HG03039 (cell line): ENCODE results near the gene SLC25A44.

Source experiments
- ATAC-seq: cut with Tn5 transposase; IDR thresholded peaks from one replicate; pipeline ENCODE4 v1.9.1; 2021; ENCODE audit warnings: mild to moderate bottlenecking, moderate library complexity; ENCODE audit not compliant: unreplicated experiment

The SLC25A44 gene

DNA sequence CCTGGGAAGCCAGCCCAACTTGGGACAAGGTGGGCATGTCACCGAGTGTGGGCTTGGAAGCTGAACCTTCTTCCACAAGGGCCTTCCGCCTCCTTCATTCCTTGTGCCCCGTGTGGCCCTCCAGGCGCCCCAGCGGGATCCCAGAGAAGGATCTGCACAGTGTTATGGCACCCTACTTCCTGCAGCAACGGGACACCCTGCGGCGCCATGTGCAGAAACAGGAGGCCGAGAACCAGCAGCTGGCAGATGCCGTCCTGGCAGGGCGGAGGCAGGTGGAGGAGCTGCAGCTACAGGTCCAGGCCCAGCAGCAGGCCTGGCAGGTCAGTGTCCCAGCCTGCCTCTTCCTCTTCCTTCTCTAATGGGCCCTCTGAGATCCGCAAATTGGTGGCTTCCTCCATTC, 42.3 kb downstream of the SLC25A44 start:
- no peak for ATAC-seq

DNA sequence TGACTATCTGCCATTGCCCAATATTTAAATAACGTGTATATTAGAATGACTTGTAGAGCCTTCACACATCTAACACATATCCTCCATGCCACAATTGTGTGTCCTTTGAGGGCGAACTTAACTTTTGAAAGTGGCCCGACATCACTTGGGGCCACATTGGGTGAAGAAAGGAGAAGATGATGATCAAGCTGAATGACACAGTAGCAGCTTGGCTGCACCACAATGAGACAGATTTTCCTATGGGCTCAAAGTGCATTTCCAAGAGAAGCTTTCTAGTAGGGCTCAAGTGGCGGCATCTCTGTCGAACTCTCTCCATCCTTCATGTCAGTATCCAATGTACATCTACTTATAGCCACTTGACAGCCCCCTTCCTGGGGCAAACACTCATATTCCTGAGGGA, 44.3 kb downstream of the SLC25A44 start:
- no peak for ATAC-seq

DNA sequence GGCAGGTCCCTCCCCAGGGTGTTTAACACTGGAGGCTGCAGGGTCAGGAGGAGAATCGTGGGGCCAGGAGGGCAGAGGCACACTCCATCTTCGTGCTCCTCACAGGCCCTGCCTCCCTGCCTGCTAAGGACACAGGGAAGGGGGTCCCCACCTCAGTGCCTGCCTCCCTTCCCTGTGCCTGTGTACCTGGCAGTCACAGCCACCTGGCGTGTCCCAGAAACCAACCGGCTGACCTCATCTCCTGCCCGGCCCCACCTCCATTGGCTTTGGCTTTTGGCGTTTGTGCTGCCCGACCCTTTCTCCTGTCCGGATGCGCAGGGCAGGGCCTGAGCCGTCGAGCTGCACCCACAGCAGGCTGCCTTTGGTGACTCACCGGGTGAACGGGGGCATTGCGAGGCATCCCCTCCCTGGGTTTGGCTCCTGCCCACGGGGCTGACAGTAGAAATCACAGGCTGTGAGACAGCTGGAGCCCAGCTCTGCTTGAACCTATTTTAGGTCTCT, 47.5 kb downstream of the SLC25A44 start:
- ATAC-seq: no peak

DNA sequence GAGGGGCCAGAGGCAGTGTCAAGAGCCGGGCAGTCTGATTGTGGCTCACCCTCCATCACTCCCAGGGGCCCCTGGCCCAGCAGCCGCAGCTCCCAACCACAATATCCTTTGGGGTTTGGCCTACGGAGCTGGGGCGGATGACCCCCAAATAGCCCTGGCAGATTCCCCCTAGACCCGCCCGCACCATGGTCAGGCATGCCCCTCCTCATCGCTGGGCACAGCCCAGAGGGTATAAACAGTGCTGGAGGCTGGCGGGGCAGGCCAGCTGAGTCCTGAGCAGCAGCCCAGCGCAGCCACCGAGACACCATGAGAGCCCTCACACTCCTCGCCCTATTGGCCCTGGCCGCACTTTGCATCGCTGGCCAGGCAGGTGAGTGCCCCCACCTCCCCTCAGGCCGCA, 48.0 kb downstream of the SLC25A44 start, which contains the start of gene BGLAP:
Gene BGLAP, plus strand, starts transcription at position 259 of the 400 bp plus-strand sequence. Its CDS starts 48 bp downstream, at position 307.
- no peak for ATAC-seq

DNA sequence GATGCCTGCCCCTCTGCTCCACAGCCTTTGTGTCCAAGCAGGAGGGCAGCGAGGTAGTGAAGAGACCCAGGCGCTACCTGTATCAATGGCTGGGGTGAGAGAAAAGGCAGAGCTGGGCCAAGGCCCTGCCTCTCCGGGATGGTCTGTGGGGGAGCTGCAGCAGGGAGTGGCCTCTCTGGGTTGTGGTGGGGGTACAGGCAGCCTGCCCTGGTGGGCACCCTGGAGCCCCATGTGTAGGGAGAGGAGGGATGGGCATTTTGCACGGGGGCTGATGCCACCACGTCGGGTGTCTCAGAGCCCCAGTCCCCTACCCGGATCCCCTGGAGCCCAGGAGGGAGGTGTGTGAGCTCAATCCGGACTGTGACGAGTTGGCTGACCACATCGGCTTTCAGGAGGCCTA, 48.8 kb downstream of the SLC25A44 start:
- ATAC-seq: no peak

DNA sequence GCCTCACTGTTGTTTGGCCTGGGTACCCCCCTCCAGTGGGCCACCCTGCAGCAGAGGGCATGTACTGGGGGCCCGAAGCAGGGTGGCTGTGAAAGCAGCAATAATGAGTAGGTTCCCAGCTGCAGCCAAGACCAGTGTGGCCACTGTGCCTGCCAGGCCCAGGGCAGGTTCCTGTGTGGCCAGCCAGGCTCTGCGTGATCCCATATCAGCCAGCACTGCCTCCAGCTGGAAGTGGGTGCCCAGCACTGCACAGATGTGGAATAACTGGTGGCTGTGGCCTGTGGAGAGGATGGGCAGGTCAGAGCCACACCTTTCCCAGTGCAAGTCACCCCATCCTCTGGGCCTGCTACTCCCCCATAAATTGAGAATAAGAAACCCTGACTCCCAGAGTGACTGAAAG, 50.2 kb downstream of the SLC25A44 start:
- ATAC-seq: no peak

DNA sequence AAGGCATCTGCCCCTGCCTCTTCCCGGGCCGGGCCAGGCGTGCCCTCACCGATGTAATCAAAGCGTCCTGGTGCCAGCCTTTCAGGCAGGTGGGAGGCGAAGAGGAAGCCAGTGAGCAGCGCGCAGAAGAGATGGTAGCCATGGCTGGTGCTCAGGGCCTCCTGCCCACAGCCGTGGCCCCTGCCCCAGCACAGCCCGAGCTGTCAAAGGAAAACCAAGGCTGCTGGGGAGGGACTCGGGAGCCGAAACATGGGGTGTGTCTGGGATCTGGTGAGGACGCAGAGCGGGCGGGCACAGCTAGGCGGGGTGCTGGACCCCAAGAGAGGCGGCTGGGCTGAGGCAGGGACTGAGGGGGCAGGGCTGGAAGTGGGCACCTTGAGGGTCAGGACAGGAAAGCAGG, 50.8 kb downstream of the SLC25A44 start:
- no peak for ATAC-seq

DNA sequence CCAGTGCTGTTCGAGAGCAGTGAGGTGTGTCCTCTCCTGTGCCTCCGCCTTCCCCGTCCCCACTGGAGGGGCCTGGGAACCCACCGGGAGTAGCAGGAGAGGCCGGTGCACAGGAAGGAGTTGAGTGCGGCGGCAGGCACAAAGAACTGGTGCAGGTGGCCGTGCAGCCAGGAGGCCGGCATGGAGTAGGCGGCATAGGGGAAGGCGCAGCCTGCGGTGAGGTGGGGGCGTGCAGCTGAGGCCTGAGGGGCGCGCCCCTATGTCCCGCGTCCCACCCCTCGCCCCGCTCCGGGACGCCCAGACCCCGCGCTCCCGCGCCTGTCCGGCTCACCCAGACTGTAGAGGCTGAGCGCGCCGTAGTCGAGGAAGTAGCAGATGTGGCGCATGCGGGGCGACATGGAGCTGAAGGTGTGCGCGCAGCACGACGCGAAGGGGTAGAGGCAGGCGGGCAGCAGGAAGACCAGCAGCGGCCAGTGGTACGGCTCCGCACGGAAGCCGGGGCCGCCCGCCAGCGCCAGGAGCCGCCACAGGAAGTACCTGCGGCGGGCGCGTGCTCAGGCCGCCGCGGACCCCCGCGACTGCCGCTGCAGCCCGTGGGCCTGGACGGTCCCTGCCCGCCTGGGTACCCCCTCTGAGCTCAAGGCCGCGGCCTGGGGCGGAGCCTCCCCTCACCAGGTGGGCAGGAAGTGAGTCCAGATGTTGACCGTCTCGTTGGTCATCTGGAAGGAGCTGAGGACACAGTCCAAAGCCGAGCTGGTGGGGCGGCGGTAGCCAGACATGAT, 51.7 kb downstream of the SLC25A44 start:
- ATAC-seq: no peak

DNA sequence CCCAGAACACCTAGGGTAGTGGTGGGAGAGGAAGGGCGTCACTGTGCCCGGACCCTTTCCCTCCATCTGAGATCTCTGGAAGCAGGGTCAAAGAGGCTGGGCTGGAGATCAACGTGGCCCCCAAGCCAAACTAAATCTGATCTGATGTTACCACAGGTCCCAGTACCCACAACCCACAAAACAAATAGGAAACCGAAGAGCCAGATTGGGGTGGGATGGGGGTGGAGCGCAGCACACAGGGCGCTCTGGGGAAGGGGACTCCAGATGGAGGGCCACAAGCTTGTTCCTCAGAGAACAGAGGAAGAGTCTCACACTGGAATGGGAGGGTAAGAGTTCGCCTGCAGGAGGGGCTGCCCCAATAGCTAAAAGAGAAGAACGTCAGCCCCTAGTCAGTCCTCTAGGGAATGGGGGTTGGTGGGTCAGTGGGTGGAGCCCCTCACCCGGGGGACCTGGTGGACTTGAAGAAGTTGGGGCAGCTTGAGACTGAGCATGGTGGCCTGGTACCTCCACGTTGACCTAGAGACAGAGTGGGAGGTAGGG, 52.4 kb downstream of the SLC25A44 start:
- no peak for ATAC-seq

DNA sequence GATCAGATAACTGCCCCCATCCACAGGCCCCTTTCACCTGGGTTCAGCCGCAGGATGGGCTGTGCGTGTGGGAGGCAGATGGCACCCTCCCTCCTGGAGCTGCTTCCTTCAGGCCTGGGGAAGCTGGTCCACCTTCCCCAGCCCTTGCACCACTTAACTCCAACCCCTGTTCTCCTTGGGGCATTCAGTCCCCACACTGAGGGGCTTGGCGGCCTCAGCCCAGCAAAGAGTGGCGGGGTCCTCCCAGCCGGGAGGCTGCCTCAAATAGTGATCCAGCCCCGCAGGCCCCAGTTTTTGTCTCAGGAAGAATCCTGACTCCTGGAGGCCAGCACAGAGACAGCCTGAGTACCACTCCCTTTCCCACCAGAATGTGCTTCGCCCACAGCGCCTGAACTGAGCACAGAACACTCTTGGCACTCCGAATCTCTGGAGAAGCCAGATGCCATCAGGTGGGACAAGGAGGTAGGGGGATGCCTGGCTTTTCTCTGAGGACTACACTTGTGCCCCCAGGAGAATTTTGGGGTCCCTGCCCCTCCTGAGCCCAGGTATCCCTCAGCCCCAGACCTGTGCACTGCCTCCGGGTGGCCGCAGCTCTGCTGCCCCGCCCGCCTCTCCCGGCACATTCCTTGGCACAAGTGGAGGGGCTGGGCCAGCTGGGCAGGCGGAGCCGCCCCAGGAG, 53.0 kb downstream of the SLC25A44 start:
- ATAC-seq: no peak

DNA sequence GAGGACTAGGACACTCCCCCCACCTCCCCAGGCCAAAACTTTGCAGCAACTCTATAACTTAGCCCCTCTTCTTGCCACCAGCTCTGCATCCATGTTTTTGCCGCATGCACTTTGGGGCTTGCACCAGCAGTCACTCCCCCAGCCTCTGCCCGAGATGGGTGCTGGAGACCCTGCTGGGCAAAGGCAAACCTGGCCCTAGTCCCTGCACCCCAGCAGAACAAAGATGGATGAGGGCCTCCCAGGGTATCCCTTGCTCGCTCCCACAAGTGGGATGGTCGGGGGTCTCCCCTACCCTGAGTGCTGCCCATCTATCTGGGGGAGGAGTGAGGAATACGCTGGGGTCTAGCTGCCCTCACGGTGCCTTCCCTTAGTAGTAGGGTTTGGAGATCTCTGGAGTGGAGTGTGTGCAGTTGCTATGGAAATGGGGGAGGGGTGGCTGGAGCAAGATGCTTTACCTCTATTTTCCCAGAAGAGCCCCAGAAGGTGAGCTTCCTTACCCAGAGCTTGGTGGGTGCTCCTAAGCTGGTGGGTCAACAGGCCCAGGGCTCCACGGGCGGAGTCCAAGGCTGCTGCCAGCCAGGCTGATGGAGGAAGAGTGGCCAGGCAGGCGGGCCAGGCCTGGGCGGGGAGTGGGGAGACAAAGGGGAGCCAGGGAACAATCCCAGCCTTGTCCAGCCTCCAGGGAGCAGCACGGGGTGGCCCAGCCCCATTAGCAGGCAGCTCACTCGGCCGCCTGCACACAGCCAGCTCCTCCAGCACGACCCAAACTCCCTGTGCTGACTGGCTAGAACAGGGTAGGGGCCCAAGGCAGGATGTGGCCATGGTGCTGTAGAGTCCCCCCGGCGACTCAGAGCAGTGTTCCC, 53.8 kb downstream of the SLC25A44 start, which contains the start of gene PAQR6:
Gene PAQR6, minus strand, starts transcription at position 597 of the 863 bp plus-strand sequence. CDS start 1,325 bp downstream, outside the sequence.
- no peak for ATAC-seq

DNA sequence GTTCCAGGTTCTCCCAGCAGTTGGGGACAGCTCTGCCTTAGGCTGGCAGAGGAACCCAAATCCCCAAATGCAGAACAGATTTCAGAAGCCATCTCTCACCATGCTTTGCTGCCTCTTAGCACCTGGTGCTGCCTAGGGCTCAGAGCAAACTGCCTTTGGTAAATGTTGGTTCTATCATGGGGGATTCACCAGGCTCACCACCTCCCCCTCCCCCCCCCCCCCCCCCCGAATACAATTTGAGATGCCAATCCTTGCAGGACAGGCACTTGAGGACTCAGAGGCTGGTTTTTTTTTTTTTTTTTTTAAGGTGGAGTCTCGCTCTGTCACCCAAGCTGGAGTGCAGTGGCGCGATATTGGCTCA, 54.4 kb downstream of the SLC25A44 start:
- ATAC-seq: no peak

DNA sequence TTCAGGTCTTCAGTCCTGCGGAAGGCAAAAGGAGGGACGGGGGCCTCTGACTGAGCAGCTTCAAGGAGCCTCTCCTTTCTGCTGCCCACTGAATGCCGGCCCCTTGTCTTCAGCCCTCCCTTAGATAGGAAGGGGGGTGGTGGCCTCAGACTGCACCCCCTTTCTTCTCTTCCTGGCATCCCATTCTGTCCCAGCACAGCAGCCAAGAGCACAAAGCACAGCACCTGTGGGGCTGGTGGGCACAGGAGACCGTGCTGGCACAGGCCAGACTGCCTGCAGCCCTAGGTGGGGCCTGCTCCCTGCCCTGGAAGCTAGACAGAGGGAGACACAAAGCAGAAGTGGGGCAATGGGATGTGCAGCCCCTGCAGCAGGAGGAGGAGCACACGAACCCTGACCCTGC, 55.7 kb downstream of the SLC25A44 start:
- ATAC-seq: no peak

DNA sequence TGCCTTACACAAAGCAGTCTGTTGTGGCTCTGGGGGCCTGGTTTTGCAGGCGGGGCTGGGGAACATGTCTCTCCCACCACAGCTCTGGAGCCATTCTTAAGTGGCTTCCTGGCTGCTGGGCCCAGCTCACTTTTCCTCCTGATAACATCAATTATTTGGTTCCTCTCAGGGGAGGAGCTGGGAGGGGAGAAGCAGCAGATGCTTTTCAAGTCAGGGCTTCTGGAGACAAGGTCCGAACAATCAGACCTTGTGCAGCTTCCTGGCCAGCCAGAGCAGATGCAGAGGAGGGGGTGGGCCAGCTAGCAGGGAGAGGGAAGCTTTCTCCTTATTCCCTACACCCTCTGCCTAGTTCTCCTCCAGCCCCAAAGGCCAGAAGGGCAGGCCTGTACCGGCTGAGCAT, 57.6 kb downstream of the SLC25A44 start:
- ATAC-seq: no peak

DNA sequence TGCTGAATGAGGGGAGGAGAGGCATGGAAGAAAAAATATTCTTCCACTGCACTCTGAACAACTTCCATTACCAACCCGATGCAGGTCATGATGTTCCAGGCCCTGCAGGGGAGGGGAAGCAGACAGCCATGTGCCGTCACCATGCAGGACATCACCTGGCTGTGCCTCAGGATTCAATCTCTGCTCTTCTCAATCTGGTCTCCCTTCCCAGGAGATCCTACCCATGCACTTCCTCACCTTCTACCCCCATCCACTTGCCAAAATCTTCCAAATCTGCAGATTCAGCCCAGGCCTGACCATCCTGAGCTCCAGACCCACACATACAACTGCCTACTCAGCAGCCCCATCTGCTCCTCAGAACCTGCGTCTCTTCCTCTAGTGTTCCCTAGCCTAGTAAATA, 59.7 kb downstream of the SLC25A44 start:
- no peak for ATAC-seq

DNA sequence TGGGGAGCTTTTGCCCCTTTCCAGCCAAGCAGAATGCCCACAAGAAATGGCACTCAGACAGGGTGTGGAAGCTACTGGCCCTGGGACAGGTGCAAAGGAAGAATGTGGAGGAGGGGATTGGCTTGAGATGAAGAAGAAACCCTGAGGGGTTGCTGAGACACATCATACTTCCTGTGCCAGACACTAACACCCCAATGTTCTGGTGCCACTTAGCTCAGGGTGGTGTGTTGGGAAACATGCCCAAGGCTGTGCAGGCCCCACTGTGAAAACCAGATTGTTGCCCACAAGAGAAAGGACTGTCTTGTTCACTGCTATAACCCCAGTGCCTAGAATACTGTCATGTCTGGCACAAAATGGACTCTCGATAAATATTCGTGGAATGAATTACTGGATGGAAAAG, 63.8 kb downstream of the SLC25A44 start:
- ATAC-seq: no peak

DNA sequence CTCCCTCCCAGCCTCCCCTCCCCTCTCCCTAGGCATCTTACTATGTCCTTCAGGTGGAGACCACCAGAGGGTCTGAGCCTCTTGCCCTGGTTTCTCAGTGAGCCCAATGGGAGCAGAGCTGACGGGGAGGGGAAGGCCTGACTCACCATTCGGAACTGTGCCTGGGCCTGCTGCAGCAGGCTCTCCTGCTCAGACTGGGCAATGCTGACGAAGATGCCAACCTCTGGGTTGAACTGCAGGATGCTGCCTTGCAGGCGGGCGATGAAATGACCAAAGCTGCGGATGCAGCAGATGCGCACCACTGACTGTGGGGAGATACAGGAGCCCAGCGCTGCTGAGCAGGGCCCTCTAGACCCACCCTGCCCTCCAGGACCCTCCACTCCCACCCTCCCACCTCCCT, 65.0 kb downstream of the SLC25A44 start:
- ATAC-seq: no peak

DNA sequence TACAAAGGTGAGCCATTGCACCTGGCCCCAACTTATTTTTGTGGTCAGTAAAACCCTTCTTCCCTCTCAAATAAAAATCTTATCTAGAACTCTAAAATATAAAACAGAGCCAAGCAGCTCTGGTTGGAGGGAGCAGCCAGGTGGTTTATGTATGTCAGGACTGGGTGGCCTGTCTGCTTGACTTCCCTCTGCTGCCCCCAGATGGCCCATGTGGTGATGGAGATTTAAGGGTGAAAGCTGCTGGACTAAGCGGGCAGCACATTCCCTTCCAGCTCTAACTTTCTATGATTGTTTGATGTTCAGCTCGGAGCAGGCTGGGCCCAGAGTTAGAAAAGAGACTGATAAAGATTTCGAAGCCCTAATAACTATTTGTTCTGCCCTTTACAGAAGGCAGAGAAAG, 65.9 kb downstream of the SLC25A44 start:
- no peak for ATAC-seq

DNA sequence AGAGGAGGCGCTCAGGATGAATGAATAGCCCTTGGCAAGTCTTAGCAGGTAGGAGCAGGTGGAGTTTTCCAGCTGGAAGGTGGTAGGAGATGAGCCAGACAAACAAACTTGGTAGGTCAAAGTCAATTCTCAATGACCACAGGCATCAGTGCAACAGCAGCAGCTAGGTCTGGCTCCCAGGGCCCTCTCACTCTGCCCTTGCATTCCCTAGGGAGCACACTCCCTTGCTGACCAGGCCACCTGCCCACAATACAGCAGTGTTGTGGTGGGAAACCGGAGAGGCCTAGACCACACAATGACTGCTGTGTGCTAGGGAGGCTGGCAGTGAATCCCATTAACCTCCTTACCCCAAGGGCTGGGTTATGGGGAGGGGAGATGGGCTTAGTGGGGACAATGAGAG, 67.0 kb downstream of the SLC25A44 start:
- no peak for ATAC-seq
